GM12891 (cell line): Measurements from ENCODE around the gene HAPLN2.

Experiments
- POLR2A ChIP-seq: IDR thresholded peaks from 2 replicates; pipeline ENCODE4 v1.6.1; 2011; ENCODE audit warnings: low read depth, low read length, control low read depth
- POLR2AphosphoS5 ChIP-seq: IDR thresholded peaks from 2 replicates; pipeline ENCODE4 v1.6.1; 2011; ENCODE audit warnings: low read depth, low read length, control low read depth

- TF ChIP-seq POLR2AphosphoS5 (peak; percentile 87), POLR2A (peak; percentile 86)
Observed at GRCh38 chr1:156591432-156592157, 27.6 kb upstream of the HAPLN2 start, which contains the start of gene NAXE.
